OCI-LY7 (cell line): ENCODE results near the gene TP53RK. TPM values are rescaled to one million over a fixed set of nuclear protein-coding genes. Genes with fewer than 3 reads are reported as not detected.

ENCODE experiments used
- BruUV-seq: library from RNA; stranded (reverse); fragments of 400-500 nt; replicated peaks from 2 replicates; lab custom pipeline; 2021; lab: Mats Ljungman, UMichigan
- CTCF ChIA-PET: fragments of 300-600 bp; sonication (Branson Sonifier 250); formaldehyde crosslinking; loops from one replicate; lab custom pipeline; 2022; ENCODE audit warnings: antibody characterized with exemption; ENCODE audit not compliant: unreplicated experiment; lab: Charles Lee
- POLR2A ChIA-PET: fragments of 300-600 bp; sonication (Branson Sonifier 250); formaldehyde crosslinking; loops from one replicate; lab custom pipeline; 2022; ENCODE audit warnings: antibody characterized with exemption; lab: Charles Lee
- DNase-seq: peaks from one replicate; pipeline ENCODE4 v3.0.0-alpha.2; 2015; ENCODE audit warnings: low spot score
- H2AFZ ChIP-seq: fragments of 200-600 bp; sonication (generic), shearing (Covaris generic); 2 replicates; pipeline ENCODE4 v1.6.1; 2014; ENCODE audit warnings: mild to moderate bottlenecking, antibody characterized with exemption, low read length, moderate library complexity
- H3K27ac ChIP-seq: fragments of 200-600 bp; sonication (generic); 2 replicates; pipeline ENCODE4 v1.5.1; 2014; ENCODE audit warnings: mixed run types, low read depth, mild to moderate bottlenecking, moderate library complexity, low read length, inconsistent platforms; ENCODE audit not compliant: poor library complexity, severe bottlenecking
- H3K36me3 ChIP-seq: fragments of 200-600 bp; sonication (generic); 2 replicates; pipeline ENCODE4 v1.6.1; 2014; ENCODE audit warnings: mild to moderate bottlenecking, antibody characterized with exemption, low read length, moderate library complexity, mixed read lengths; ENCODE audit not compliant: insufficient read depth
- H3K4me1 ChIP-seq: fragments of 200-600 bp; sonication (generic); 2 replicates; pipeline ENCODE4 v1.5.1; 2014; ENCODE audit warnings: mild to moderate bottlenecking, low read length; ENCODE audit not compliant: insufficient read depth, poor library complexity, severe bottlenecking
- H3K4me2 ChIP-seq: fragments of 200-600 bp; sonication (generic); 2 replicates; pipeline ENCODE4 v1.6.1; 2014; ENCODE audit warnings: mild to moderate bottlenecking, low read length
- H3K4me3 ChIP-seq: fragments of 200-600 bp; sonication (generic); 2 replicates; pipeline ENCODE4 v1.5.1; 2014; ENCODE audit warnings: mild to moderate bottlenecking, low read depth, low read length; ENCODE audit not compliant: poor library complexity, severe bottlenecking
- H3K79me2 ChIP-seq: fragments of 200-600 bp; sonication (generic); 2 replicates; pipeline ENCODE4 v1.6.1; 2016; ENCODE audit warnings: low read depth, mild to moderate bottlenecking, low read length, moderate library complexity, mixed read lengths; ENCODE audit not compliant: insufficient read depth
- H3K9me2 ChIP-seq: fragments of 200-600 bp; sonication (generic); 2 replicates; pipeline ENCODE4 v1.6.1; 2016; ENCODE audit warnings: mild to moderate bottlenecking, low read length, mixed read lengths; ENCODE audit not compliant: insufficient read depth
- H3K9me3 ChIP-seq: fragments of 200-600 bp; sonication (generic); 2 replicates; pipeline ENCODE4 v1.6.1; 2014; ENCODE audit warnings: mild to moderate bottlenecking, mixed run types, low read length, mixed read lengths
- H4K20me1 ChIP-seq: fragments of 200-600 bp; sonication (generic); 2 replicates; pipeline ENCODE4 v1.6.1; 2014; ENCODE audit warnings: mild to moderate bottlenecking, antibody characterized with exemption, low read length, moderate library complexity, mixed read lengths; ENCODE audit not compliant: insufficient read depth
- CTCF ChIP-seq: fragments of 200-600 bp; sonication (generic); conservative IDR thresholded peaks from 2 replicates; pipeline ENCODE4 v1.5.1; 2014; ENCODE audit warnings: mild to moderate bottlenecking, antibody characterized with exemption, low read length, moderate library complexity, mixed read lengths
- EZH2phosphoT487 ChIP-seq: fragments of 200-600 bp; sonication (generic); IDR thresholded peaks from 2 replicates; pipeline ENCODE4 v1.6.1; 2018; ENCODE audit warnings: low read depth, borderline replicate concordance, mild to moderate bottlenecking, mixed run types, antibody characterized with exemption, low read length, moderate library complexity, mixed read lengths
- intact Hi-C: fragments of 100-400 bp; cut with micrococcal nuclease; formaldehyde crosslinking; loops from one replicate; pipeline ENCODE4 v1.10.0; 2022; ENCODE audit not compliant: unreplicated experiment
- total RNA-seq, 2 experiments: library from RNA; depleted of rRNA in 1 of 2; stranded (reverse); fragments of >200 nt in 1 of 2; shearing (Covaris generic) in 1 of 2; gene quantifications; 2 replicates each; pipeline ENCODE4 v1.2.3, GENCODE V29; 2014 to 2022

TP53RK gene
- total RNA-seq, 2 experiments from 2014 or later = 18.6 to 32.9 TPM

- Histone ChIP-seq H4K20me1 (no peaks in the 10 kb centered on the region), H3K36me3 (no peaks in the 10 kb centered on the region), H3K79me2 (no peaks in the 10 kb centered on the region), H3K4me3 (no peak overlapping the region), H2AFZ (no peak overlapping the region), H3K4me2 (no peak overlapping the region), H3K9me3 (no peaks in the 10 kb centered on the region), H3K9me2 (no peaks in the 10 kb centered on the region), H3K27ac (no peak overlapping the region), H3K4me1 (no peaks in the 10 kb centered on the region)
- POLR2A ChIA-PET = no interaction called here
- no peak for DNase-seq
- TF ChIP-seq EZH2phosphoT487 (no peak), CTCF (no peak)
- no TSS peak for BruUV-seq
- intact Hi-C loops = no loop called here
- CTCF ChIA-PET = no interaction called here
Observed at GRCh38 chr20:46672543-46673148, 16.6 kb downstream of the TP53RK start.

- DNase-seq = no peak
- Histone ChIP-seq H3K9me3 (no peaks in the 10 kb centered on the region), H3K4me3 (no peak overlapping the region), H3K36me3 (no peaks in the 10 kb centered on the region), H2AFZ (no peak overlapping the region), H3K4me2 (no peak overlapping the region), H3K79me2 (no peaks in the 10 kb centered on the region), H3K27ac (no peak overlapping the region), H4K20me1 (no peaks in the 10 kb centered on the region), H3K4me1 (no peaks in the 10 kb centered on the region), H3K9me2 (no peaks in the 10 kb centered on the region)
- BruUV-seq = no TSS peak
- TF ChIP-seq EZH2phosphoT487 = no peak
- no peak for TF ChIP-seq CTCF
- ChIA-PET CTCF (no interaction called here), POLR2A (no interaction called here)
- intact Hi-C loops = no loop called here
Observed at GRCh38 chr20:46671866-46672542, 17.2 kb downstream of the TP53RK start.
